DOHH2 (cell line): ENCODE measurements around the gene TPPP2.

ENCODE experiments used
- CTCF ChIP-seq: fragments of 200-600 bp; sonication (generic); IDR thresholded peaks from one replicate; pipeline ENCODE4 v1.5.1; 2014; ENCODE audit warnings: antibody characterized with exemption, mild to moderate bottlenecking, low read depth, low read length; ENCODE audit not compliant: poor library complexity, severe bottlenecking
- EZH2phosphoT487 ChIP-seq: fragments of 200-600 bp; sonication (generic); IDR thresholded peaks from 2 replicates; pipeline ENCODE4 v1.6.1; 2017; ENCODE audit warnings: borderline replicate concordance, mild to moderate bottlenecking, antibody characterized with exemption, low read length, moderate library complexity, mixed read lengths

- no peak for TF ChIP-seq CTCF
- no peak for TF ChIP-seq EZH2phosphoT487
Measured at GRCh38 chr14:21043974-21044618, 14.1 kb downstream of the TPPP2 start.
